ENCODE data around the gene SLC37A3. TPM values are rescaled to one million over a fixed set of nuclear protein-coding genes. Genes with fewer than 3 reads are reported as not detected.

The SLC37A3 gene
- total RNA-seq, 1 experiment from 2014 or later, result 52.7 TPM

DNA sequence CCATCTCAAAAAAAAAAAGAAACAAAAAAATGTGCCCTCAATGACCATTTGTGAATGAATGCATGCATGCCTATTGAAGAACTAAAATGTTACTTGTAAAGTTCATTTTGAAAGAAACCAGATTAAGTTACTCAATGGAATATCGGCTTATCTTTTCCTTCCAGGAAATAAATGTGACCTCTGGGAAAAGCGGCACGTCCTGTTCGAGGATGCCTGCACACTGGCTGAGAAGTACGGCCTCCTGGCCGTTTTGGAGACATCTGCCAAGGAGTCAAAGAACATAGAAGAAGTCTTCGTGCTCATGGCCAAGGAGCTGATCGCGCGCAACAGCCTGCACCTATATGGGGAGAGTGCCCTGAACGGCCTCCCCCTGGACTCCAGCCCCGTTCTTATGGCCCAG is 27.4 kb upstream of the SLC37A3 start:
- H3K36me3 Mint-ChIP-seq (ENCODE audit: insufficient read depth in 1 of 3, low read depth in 3 of 3), result peaks cover under 1 to 27% (median 7%) of the 10 kb centered on the region in 3 experiments; a peak in 6 of 7 replicates
- H3K4me1 Mint-ChIP-seq, result no peaks in the 10 kb centered on the region
- Histone ChIP-seq H3K4me1 (ENCODE audit: insufficient read depth, low read length) (no peaks in the 10 kb centered on the region), H3K18ac (ENCODE audit: insufficient read length, low read depth, low read length) (no peak overlapping the region), H4K91ac (ENCODE audit: insufficient read length, low read depth, low read length) (no peak overlapping the region), H4K20me1 (ENCODE audit: control insufficient read depth, insufficient read depth, insufficient read length) (peaks cover 3% of the 10 kb centered on the region), H3K14ac (ENCODE audit: insufficient read depth, low read length) (no peak overlapping the region), H3K56ac (ENCODE audit: insufficient read length, low read depth, low read length) (no peak overlapping the region), H2BK15ac (ENCODE audit: low read depth, low read length) (no peak overlapping the region), H2BK120ac (ENCODE audit: low read depth, low read length, poor library complexity, severe bottlenecking) (no peak overlapping the region), H3T11ph (ENCODE audit: low read length) (no peak overlapping the region), H3K79me1 (ENCODE audit: insufficient read depth, low read depth, low read length, poor library complexity, severe bottlenecking) (no peaks in the 10 kb centered on the region), H2AK5ac (ENCODE audit: insufficient read length, low read length) (no peak overlapping the region), H2BK5ac (ENCODE audit: insufficient read length, low read length) (no peak overlapping the region), H3K79me2 (ENCODE audit: insufficient read depth, low read length) (no peaks in the 10 kb centered on the region), H4K5ac (ENCODE audit: insufficient read length, low read depth, low read length) (no peak overlapping the region), H3K23me2 (ENCODE audit: insufficient read length, low read depth, low read length, poor library complexity, severe bottlenecking) (no peaks in the 10 kb centered on the region), H2BK12ac (ENCODE audit: insufficient read length, low read depth, low read length) (no peak overlapping the region), H3K4ac (ENCODE audit: low read depth, low read length) (no peak overlapping the region), H2BK20ac (ENCODE audit: low read depth, low read length, poor library complexity, severe bottlenecking) (no peak overlapping the region), H4K8ac (replicated peaks; ENCODE audit: insufficient read length, low read depth, low read length) (no peak overlapping the region), H3K23ac (ENCODE audit: insufficient read length, low read depth, low read length) (no peak overlapping the region), H3K4me2 (ENCODE audit: insufficient read depth, insufficient read length, low read length) (no peak overlapping the region), H3K27me3 (ENCODE audit: insufficient read depth, low read length) (no peaks in the 10 kb centered on the region), H2AFZ (ENCODE audit: low read length) (no peak overlapping the region), H3K9me3 (ENCODE audit: control insufficient read depth, low read depth, low read length) (no peaks in the 10 kb centered on the region), H3K9ac (ENCODE audit: extremely low read depth, insufficient read length, low read length) (no peak overlapping the region), H3K27ac (ENCODE audit: insufficient read length, low read depth, low read length) (no peak overlapping the region)
- H3K27me3 Mint-ChIP-seq (ENCODE audit: low read depth), result no peaks in the 10 kb centered on the region
- DNase-seq, result no peak
- no CpG with 5 or more reads among the region's 12 CpGs for WGBS (ENCODE audit: extremely low coverage, insufficient read length, low lambda C conversion rate)
- H3K27ac Mint-ChIP-seq, result peak overlapping the region in 1 of 3 experiments; percentile 22; a peak in 1 of 7 replicates
- TF ChIP-seq, protein P1, sequence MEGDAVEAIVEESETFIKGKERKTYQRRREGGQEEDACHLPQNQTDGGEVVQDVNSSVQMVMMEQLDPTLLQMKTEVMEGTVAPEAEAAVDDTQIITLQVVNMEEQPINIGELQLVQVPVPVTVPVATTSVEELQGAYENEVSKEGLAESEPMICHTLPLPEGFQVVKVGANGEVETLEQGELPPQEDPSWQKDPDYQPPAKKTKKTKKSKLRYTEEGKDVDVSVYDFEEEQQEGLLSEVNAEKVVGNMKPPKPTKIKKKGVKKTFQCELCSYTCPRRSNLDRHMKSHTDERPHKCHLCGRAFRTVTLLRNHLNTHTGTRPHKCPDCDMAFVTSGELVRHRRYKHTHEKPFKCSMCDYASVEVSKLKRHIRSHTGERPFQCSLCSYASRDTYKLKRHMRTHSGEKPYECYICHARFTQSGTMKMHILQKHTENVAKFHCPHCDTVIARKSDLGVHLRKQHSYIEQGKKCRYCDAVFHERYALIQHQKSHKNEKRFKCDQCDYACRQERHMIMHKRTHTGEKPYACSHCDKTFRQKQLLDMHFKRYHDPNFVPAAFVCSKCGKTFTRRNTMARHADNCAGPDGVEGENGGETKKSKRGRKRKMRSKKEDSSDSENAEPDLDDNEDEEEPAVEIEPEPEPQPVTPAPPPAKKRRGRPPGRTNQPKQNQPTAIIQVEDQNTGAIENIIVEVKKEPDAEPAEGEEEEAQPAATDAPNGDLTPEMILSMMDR (conservative IDR thresholded peaks at IDR 0.05), result no peak
- H3K4me3 Mint-ChIP-seq, result no peak overlapping the region
- peaks cover 1% of the 10 kb centered on the region in 2 experiments; a peak in 4 of 5 replicates for H3K9me3 Mint-ChIP-seq

Data from H9 (cell line).